CD14-positive monocyte (primary cell): ENCODE results near the gene RAB31. TPM values are rescaled to one million over a fixed set of nuclear protein-coding genes. Genes with fewer than 3 reads are reported as not detected.

ENCODE experiments used
- DNase-seq, 3 donors: peaks; one replicate each; pipeline ENCODE4 v3.0.0-alpha.2; 2011 to 2022
- H2AFZ ChIP-seq: 2 replicates; pipeline ENCODE4 v1.6.0; 2012; ENCODE audit warnings: mild to moderate bottlenecking, low read depth, low read length, inconsistent platforms; ENCODE audit not compliant: insufficient read depth, poor library complexity, severe bottlenecking
- H3K27ac ChIP-seq, 2 donors: 1 replicate in 1 of 2; 2 replicates in 1 of 2; pipeline ENCODE4 v1.5.1; 2012 to 2013; ENCODE audit warnings: low read length in 2 of 2, control low read depth in 1 of 2, inconsistent platforms in 1 of 2, low read depth in 1 of 2, mild to moderate bottlenecking in 1 of 2
- H3K27me3 ChIP-seq, 2 donors: one replicate each; pipeline versions ENCODE4 v1.6.0 to v1.6.1; 2011 to 2013; ENCODE audit warnings: low read length in 2 of 2; ENCODE audit not compliant: control insufficient read depth in 2 of 2, insufficient read depth in 2 of 2
- H3K36me3 ChIP-seq, 2 donors: replicated peaks in 1 of 2; 1 replicate in 1 of 2; 2 replicates in 1 of 2; pipeline versions ENCODE4 v1.5.1 to v1.6.1; 2012 to 2013; ENCODE audit warnings: low read length in 2 of 2, control low read depth in 1 of 2, inconsistent platforms in 1 of 2, mild to moderate bottlenecking in 1 of 2; ENCODE audit not compliant: insufficient read depth in 2 of 2, control insufficient read depth in 1 of 2
- H3K4me1 ChIP-seq, 2 donors: 1 replicate in 1 of 2; 2 replicates in 1 of 2; pipeline versions ENCODE4 v1.5.1 to v1.6.1; 2012 to 2013; ENCODE audit warnings: low read length in 2 of 2, control low read depth in 1 of 2, inconsistent platforms in 1 of 2, mild to moderate bottlenecking in 1 of 2, moderate library complexity in 1 of 2; ENCODE audit not compliant: insufficient read depth in 2 of 2, control insufficient read depth in 1 of 2
- H3K4me2 ChIP-seq: replicated peaks from 2 replicates; pipeline ENCODE3; 2012; ENCODE audit warnings: low read length, moderate library complexity, mild to moderate bottlenecking; ENCODE audit not compliant: poor library complexity, severe bottlenecking; ENCODE audit errors: extremely low read depth
- H3K4me3 ChIP-seq, 3 experiments: fragments of 200-600 bp in 1 of 3; sonication (generic) in 1 of 3; replicated peaks in 1 of 3; 1 replicate in 2 of 3; 2 replicates in 1 of 3; pipeline ENCODE4 v1.5.1; 2011 to 2013; ENCODE audit warnings: low read length in 3 of 3, mild to moderate bottlenecking in 3 of 3, control low read depth in 2 of 3, low read depth in 2 of 3, inconsistent platforms in 1 of 3, moderate library complexity in 1 of 3
- H3K79me2 ChIP-seq: 2 replicates; pipeline ENCODE4 v1.6.0; 2012; ENCODE audit warnings: mild to moderate bottlenecking, control low read depth, inconsistent platforms, low read length, moderate library complexity; ENCODE audit not compliant: insufficient read depth
- H3K9ac ChIP-seq: 2 replicates; pipeline ENCODE4 v1.6.0; 2017; ENCODE audit warnings: low read length, mild to moderate bottlenecking; ENCODE audit not compliant: insufficient read depth, poor library complexity, severe bottlenecking
- H3K9me3 ChIP-seq, 2 donors: replicated peaks in 1 of 2; 1 replicate in 1 of 2; 2 replicates in 1 of 2; pipeline versions ENCODE4 v1.5.1 to v1.6.1; 2012 to 2013; ENCODE audit warnings: low read length in 2 of 2, control low read depth in 1 of 2; ENCODE audit not compliant: control insufficient read depth in 1 of 2, insufficient read depth in 1 of 2
- H4K20me1 ChIP-seq: 2 replicates; pipeline ENCODE4 v1.6.0; 2012; ENCODE audit warnings: mild to moderate bottlenecking, low read length, control low read depth, moderate library complexity; ENCODE audit not compliant: insufficient read depth
- H3K27ac Mint-ChIP-seq, 7 donors: one replicate each; pipeline ENCODE4 v1.8.0; 2020; ENCODE audit warnings: mild to moderate bottlenecking in 7 of 7, mixed read lengths in 7 of 7, moderate library complexity in 6 of 7, inconsistent platforms in 2 of 7
- H3K27me3 Mint-ChIP-seq, 3 donors: one replicate each; pipeline ENCODE4 v1.8.0; 2021 to 2022; ENCODE audit warnings: low read depth in 3 of 3, mild to moderate bottlenecking in 3 of 3, mixed read lengths in 3 of 3, moderate library complexity in 3 of 3, inconsistent platforms in 1 of 3
- H3K36me3 Mint-ChIP-seq, 2 donors: one replicate each; pipeline ENCODE4 v1.8.0; 2020; ENCODE audit warnings: mixed read lengths in 2 of 2, inconsistent platforms in 1 of 2, mild to moderate bottlenecking in 1 of 2
- H3K4me1 Mint-ChIP-seq: one replicate; pipeline ENCODE4 v1.8.0; 2020; ENCODE audit warnings: mild to moderate bottlenecking, mixed read lengths
- H3K4me3 Mint-ChIP-seq, 2 donors: one replicate each; pipeline ENCODE4 v1.8.0; 2020; ENCODE audit warnings: mild to moderate bottlenecking in 2 of 2, mixed read lengths in 2 of 2, moderate library complexity in 1 of 2
- H3K9me3 Mint-ChIP-seq, 7 donors: one replicate each; pipeline ENCODE4 v1.8.0; 2020 to 2022; ENCODE audit warnings: mixed read lengths in 7 of 7, mild to moderate bottlenecking in 6 of 7, moderate library complexity in 6 of 7, inconsistent platforms in 2 of 7
- WGBS: methylation state at CpG from one replicate; pipeline ENCODE4 v1.1.5; 2013; ENCODE audit warnings: missing lambda C conversion rate; ENCODE audit not compliant: insufficient coverage; 5-methylcytosine and 5-hydroxymethylcytosine counted together
- intact Hi-C, 2 donors: fragments of 100-400 bp; cut with micrococcal nuclease; formaldehyde crosslinking; loops; one replicate each; pipeline versions ENCODE4 v1.15.0 to v1.15.1; 2023
- polyA plus RNA-seq, 3 donors: library from polyadenylated mRNA; depleted of rRNA in 1 of 3; unstranded in 2 of 3; stranded (reverse) in 1 of 3; fragments of 300-500 nt in 2 of 3; fragments of >200 nt in 1 of 3; fragmentation: Illumina TruSeq in 2 of 3; gene quantifications; 1 replicate in 2 of 3; 2 replicates in 1 of 3; pipeline ENCODE4 v1.2.3, GENCODE V29; 2012 to 2021
- TF ChIP-seq, protein P1 (sequence below): fragments of 200-600 bp; IDR thresholded peaks from one replicate; pipeline ENCODE4 v1.8.0; 2022; ENCODE audit warnings: antibody characterized with exemption, mild to moderate bottlenecking

The RAB31 gene
- polyA plus RNA-seq, 3 donors: 106 to 367 (median 348) TPM

DNA sequence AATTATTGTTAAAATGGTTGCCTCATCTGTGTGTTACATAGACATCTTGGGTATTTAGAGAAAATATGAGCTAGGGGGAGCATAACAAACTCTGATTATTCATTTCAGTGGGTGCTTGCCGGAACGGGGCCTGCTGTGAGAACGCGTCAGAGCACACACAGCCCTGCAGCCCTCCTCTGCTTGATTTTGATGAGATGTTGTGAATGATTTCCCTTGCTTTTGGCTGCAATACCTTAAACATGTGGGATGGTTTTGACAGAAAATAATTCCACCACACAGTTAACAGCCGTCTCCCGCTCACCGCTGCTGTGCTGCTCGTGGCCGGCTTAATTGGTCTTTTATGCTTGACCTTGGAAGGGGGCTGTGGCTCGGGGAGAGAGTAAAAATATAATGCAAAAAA, 127.7 kb downstream of the RAB31 start:
- no peaks in the 10 kb centered on the region for H3K27me3 ChIP-seq
- no peaks in the 10 kb centered on the region for H3K9me3 Mint-ChIP-seq
- H3K79me2 ChIP-seq: peaks cover 77% of the 10 kb centered on the region
- no peaks in the 10 kb centered on the region for H3K4me1 ChIP-seq
- no peaks in the 10 kb centered on the region for H3K9me3 ChIP-seq
- WGBS: no CpG with 5 or more reads among the region's 10 CpGs
- no peak overlapping the region for H3K9ac ChIP-seq
- peaks cover 7% of the 10 kb centered on the region for H3K4me1 Mint-ChIP-seq
- H3K27ac Mint-ChIP-seq: peak overlapping the region in 1 of 7 donors; percentile 27
- peaks cover 40 to 91% of the 10 kb centered on the region in 2 donors for H3K36me3 ChIP-seq
- peaks cover 53% of the 10 kb centered on the region for H4K20me1 ChIP-seq
- H3K4me2 ChIP-seq: no peak overlapping the region
- peaks cover 0 to 2% (median 0%) of the 10 kb centered on the region in 3 donors for H3K27me3 Mint-ChIP-seq
- intact Hi-C loops: no loop called here
- H3K4me3 ChIP-seq: no peak overlapping the region
- no peak for DNase-seq
- H3K36me3 Mint-ChIP-seq: peaks cover 75 to 84% of the 10 kb centered on the region in 2 donors
- no peak overlapping the region for H2AFZ ChIP-seq
- H3K4me3 Mint-ChIP-seq: no peak overlapping the region
- H3K27ac ChIP-seq: no peak overlapping the region
- TF ChIP-seq, protein P1, sequence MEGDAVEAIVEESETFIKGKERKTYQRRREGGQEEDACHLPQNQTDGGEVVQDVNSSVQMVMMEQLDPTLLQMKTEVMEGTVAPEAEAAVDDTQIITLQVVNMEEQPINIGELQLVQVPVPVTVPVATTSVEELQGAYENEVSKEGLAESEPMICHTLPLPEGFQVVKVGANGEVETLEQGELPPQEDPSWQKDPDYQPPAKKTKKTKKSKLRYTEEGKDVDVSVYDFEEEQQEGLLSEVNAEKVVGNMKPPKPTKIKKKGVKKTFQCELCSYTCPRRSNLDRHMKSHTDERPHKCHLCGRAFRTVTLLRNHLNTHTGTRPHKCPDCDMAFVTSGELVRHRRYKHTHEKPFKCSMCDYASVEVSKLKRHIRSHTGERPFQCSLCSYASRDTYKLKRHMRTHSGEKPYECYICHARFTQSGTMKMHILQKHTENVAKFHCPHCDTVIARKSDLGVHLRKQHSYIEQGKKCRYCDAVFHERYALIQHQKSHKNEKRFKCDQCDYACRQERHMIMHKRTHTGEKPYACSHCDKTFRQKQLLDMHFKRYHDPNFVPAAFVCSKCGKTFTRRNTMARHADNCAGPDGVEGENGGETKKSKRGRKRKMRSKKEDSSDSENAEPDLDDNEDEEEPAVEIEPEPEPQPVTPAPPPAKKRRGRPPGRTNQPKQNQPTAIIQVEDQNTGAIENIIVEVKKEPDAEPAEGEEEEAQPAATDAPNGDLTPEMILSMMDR: no peak

DNA sequence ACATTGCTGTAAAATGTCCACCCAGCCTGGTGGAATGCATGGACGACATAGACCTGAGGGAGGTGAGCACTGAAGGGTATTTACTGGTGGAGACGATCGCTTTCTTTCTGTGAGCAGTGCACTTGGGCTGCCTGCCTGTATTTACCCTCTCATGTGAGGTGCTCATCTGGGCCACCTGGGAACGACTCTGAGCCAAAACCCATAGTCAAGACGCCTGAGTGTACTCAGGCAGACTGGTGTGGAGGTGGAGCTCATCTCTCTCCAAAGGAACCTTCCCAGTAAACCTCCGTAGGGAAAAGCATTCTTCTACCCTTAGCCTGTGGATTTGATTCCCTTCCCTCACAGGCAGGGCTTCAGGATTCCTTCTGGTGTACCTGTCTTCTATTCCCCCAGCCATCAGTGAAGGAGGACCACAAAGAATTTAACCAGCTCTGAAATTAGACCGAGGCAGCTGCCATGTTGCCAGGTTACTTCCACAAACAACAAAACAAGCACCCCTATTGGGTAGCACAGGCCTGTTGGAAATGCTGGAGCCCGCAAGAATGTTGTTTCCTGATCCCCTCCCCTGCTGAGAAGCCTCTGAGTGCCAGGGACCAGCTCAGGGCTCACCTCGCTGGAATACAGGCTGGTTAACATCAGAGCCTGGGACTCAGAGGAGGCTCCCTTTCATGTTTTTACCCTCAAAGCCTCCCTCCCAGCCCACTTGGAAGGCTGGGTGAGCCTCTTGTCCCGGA, 130.2 kb downstream of the RAB31 start:
- no peak overlapping the region for H3K4me3 Mint-ChIP-seq
- peaks cover 0 to 5% (median 0%) of the 10 kb centered on the region in 3 donors for H3K27me3 Mint-ChIP-seq
- Histone ChIP-seq H3K27ac (peak overlapping the region in 1 of 2 donors; percentile 4), H3K4me1 (no peaks in the 10 kb centered on the region), H3K27me3 (no peaks in the 10 kb centered on the region), H3K4me3 (no peak overlapping the region), H2AFZ (no peak overlapping the region), H3K36me3 (peaks cover 36 to 90% of the 10 kb centered on the region in 2 donors), H3K79me2 (peaks cover 69% of the 10 kb centered on the region), H3K9ac (no peak overlapping the region), H3K4me2 (no peak overlapping the region), H4K20me1 (peaks cover 66% of the 10 kb centered on the region), H3K9me3 (no peaks in the 10 kb centered on the region)
- peaks cover 0 to 2% (median 0%) of the 10 kb centered on the region in 7 donors for H3K9me3 Mint-ChIP-seq
- TF ChIP-seq, protein P1: no peak
- 90% methylated on average over 5 of the region's 10 CpGs for WGBS
- no peak for DNase-seq
- intact Hi-C loops: no loop called here
- H3K4me1 Mint-ChIP-seq: peaks cover 5% of the 10 kb centered on the region
- peak overlapping the region in 5 of 7 donors; percentile 15 to 61 (median 55) for H3K27ac Mint-ChIP-seq
- H3K36me3 Mint-ChIP-seq: peaks cover 62 to 79% of the 10 kb centered on the region in 2 donors
